ENCODE data around the gene DYNLL1.

DYNLL1 gene

DNA sequence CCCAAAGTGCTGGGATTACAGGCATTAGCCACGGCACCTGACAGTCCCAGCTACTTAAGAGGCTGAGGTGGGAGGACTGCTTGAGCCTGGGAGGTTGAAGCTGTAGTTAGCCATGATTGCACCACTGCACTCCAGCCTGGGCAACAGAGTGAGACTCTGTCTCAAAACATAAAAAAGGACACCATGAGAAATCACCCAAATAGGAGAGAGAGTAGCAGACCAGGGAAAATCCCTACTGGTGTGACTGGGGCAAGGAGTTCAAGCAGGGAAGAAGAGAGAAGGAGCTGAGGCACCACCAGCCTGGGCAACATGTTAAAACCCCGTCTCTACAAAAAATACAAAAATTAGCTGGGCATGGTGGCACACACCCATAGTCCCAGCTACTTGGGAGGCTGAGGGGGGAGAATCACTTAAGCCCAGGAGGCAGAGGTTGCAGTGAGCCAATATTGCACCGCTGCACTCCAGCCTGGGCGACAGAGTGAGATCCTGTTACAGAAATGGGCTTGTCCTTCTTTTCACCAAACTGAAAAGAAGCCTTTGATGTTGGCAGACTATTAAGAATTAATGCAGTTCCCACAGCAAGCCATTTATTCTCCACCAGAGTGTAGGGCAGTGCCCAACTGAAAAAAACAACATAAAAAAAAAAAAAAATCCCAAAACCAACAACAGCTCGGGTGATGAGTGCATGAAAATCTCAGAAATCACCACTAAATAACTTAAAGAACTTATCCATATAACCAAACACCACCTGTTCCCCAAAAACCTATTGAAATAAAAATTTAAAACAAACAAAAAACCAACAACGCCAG is 21.9 kb upstream of the DYNLL1 start:
- TF ChIP-seq, protein P1, sequence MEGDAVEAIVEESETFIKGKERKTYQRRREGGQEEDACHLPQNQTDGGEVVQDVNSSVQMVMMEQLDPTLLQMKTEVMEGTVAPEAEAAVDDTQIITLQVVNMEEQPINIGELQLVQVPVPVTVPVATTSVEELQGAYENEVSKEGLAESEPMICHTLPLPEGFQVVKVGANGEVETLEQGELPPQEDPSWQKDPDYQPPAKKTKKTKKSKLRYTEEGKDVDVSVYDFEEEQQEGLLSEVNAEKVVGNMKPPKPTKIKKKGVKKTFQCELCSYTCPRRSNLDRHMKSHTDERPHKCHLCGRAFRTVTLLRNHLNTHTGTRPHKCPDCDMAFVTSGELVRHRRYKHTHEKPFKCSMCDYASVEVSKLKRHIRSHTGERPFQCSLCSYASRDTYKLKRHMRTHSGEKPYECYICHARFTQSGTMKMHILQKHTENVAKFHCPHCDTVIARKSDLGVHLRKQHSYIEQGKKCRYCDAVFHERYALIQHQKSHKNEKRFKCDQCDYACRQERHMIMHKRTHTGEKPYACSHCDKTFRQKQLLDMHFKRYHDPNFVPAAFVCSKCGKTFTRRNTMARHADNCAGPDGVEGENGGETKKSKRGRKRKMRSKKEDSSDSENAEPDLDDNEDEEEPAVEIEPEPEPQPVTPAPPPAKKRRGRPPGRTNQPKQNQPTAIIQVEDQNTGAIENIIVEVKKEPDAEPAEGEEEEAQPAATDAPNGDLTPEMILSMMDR (IDR thresholded peaks at IDR 0.05; ENCODE audit: control insufficient read depth, insufficient read depth, low read depth, low read length, missing control alignments), result no peak

DNA sequence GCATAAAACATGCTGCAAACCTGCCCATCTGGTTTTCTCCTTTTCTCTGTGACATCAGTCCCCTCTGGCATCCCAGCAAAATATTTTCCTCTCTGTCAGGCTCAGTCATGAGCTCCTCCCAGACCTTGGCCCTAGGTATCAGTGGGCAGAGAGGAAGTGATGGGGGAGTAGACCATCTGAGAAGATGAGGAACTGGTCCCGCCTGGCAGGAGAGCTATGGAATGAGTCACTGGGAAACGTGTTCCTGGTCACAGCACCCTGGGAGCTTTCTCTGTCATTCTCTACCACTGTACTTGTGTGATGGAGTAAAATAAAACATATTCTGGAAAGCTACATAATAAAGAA is 21.3 kb upstream of the DYNLL1 start:
- DNase-seq (ENCODE audit: low read depth), result no peak
- TF ChIP-seq, protein P1 (IDR thresholded peaks at IDR 0.05; ENCODE audit: control insufficient read depth, insufficient read depth, low read depth, low read length, missing control alignments), result no peak
- no peak overlapping the region for H3K4me3 ChIP-seq (ENCODE audit: control insufficient read depth, low read depth, low read length)

More for the DNA sequence above, 21.9 kb upstream of the DYNLL1 start:
- no peak overlapping the region for H3K4me3 ChIP-seq (ENCODE audit: control insufficient read depth, low read depth, low read length)
- DNase-seq (ENCODE audit: low read depth), result no peak

DNA sequence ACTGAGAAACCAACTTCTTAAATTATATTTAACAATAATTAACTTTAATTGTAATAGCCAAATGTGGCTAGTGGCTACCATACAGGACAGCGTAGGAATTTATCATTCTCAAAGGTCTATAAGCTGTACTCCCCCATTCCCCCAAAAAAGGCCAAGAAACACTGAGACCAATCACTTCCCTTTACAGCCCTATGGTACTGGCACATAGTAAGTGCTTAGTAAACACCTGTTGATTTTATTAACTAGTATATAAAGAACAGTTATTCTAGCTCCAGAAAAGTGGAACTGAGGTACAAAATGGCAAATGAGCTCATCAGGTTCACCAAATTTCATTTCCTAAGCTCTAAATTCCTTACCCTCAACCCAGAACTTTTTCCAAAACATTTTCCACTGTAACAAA is 20.3 kb upstream of the DYNLL1 start:
- no peak for DNase-seq (ENCODE audit: low read depth)
- no peak overlapping the region for H3K4me3 ChIP-seq (ENCODE audit: control insufficient read depth, low read depth, low read length)
- TF ChIP-seq, protein P1 (IDR thresholded peaks at IDR 0.05; ENCODE audit: control insufficient read depth, insufficient read depth, low read depth, low read length, missing control alignments), result no peak

DNA sequence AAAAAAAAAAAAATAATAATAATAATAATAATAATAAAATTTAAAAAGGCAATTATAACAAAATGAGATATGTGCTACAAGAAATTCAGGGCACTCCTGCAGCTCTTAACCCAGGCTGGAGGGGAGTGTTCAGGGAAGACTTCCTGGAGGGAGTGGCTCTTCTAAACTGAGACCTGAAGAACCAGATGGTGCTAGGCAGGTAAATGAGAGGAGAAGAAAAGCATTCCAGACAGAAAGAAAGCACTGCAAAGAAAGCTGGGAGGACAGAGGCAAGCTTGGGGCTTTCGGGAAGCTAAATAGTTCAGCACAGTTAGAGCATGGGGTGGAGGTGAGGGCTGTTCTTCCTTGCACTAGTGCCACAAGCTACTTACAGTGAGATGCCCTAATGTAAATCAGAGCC is 16.5 kb upstream of the DYNLL1 start:
- H3K4me3 ChIP-seq (ENCODE audit: control insufficient read depth, low read depth, low read length), result no peak overlapping the region
- TF ChIP-seq, protein P1 (IDR thresholded peaks at IDR 0.05; ENCODE audit: control insufficient read depth, insufficient read depth, low read depth, low read length, missing control alignments), result no peak
- DNase-seq (ENCODE audit: low read depth), result no peak

DNA sequence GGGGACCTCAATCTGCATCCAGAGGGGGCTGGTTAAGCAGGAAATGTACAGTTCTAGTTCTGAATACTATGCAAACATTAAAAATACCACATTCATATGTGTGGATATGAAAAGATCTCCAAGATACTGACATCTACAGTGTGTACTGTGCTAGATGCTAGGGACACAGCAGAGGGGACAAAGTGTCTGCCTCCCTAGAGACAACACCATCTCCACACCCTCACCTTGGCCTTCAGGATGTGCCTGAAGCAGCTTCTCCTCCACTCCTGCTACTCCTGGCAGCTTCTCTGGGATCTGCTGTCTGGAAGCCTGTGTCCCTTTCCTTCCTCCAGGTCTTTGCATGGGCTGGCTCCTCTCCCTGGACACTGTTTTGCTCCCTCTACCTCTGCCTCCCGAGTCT is 15.7 kb upstream of the DYNLL1 start:
- TF ChIP-seq, protein P1 (IDR thresholded peaks at IDR 0.05; ENCODE audit: control insufficient read depth, insufficient read depth, low read depth, low read length, missing control alignments), result no peak
- H3K4me3 ChIP-seq (ENCODE audit: control insufficient read depth, low read depth, low read length), result no peak overlapping the region
- DNase-seq (ENCODE audit: low read depth), result no peak

DNA sequence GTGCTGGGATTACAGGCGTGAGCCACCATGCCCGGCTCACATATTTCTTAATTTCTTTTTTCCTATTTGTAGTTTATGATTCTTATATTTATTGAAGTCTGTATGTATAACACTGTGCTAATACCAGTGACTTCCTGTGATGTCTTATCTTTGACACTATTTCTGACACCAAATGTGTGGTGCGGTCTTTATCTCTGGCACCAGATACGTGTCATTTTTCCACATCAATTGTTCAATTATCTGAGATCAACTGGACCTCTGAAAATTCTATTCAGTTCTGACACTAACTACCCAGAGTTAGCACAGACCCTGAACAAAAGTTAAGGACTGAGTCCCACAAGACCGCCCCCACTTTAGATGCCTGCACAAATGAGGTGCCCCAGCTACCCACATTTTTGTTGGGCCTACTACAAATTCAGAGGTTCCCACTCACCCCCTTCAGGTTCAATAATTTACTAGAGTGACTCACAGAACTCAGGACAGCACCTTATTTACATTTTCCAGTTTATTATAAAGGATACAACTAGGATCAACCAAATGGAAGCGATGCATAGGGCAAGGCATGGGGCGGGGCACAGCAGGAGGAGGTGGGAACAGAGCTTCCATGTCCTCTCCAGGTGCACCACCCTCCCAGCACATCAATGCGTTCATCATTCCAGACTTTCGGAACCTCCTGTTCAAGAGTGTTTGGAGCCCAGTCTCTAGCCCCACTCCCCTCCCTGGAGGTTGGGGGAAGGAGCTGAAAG is 14.7 kb upstream of the DYNLL1 start:
- H3K4me3 ChIP-seq (ENCODE audit: control insufficient read depth, low read depth, low read length), result no peak overlapping the region
- TF ChIP-seq, protein P1 (IDR thresholded peaks at IDR 0.05; ENCODE audit: control insufficient read depth, insufficient read depth, low read depth, low read length, missing control alignments), result no peak
- DNase-seq (ENCODE audit: low read depth), result no peak

Data from AG09309 (cell line).